ENCODE results near the gene ATP10D. TPM values are rescaled to one million over a fixed set of nuclear protein-coding genes. Genes with fewer than 3 reads are reported as not detected.

Gene ATP10D
- total RNA-seq, 2 donors from 2014 or later: 54.2 to 96.1 TPM

DNA sequence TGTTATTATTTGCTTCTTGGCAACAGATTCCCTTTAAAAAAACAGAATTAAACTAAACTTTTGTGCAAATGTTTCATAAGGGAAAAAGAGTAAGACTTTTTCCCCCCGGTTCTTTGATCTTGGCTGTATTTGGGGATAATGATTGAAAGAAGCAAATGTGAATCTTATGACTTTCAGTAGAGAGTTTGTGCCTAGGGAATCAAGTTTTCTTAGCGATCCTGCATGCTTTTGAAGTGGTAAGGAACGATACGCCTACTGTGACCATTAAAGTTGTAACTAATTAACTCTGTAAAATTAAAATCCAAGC, 9.0 kb downstream of the ATP10D start:
- TF ChIP-seq, protein P1, sequence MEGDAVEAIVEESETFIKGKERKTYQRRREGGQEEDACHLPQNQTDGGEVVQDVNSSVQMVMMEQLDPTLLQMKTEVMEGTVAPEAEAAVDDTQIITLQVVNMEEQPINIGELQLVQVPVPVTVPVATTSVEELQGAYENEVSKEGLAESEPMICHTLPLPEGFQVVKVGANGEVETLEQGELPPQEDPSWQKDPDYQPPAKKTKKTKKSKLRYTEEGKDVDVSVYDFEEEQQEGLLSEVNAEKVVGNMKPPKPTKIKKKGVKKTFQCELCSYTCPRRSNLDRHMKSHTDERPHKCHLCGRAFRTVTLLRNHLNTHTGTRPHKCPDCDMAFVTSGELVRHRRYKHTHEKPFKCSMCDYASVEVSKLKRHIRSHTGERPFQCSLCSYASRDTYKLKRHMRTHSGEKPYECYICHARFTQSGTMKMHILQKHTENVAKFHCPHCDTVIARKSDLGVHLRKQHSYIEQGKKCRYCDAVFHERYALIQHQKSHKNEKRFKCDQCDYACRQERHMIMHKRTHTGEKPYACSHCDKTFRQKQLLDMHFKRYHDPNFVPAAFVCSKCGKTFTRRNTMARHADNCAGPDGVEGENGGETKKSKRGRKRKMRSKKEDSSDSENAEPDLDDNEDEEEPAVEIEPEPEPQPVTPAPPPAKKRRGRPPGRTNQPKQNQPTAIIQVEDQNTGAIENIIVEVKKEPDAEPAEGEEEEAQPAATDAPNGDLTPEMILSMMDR (IDR thresholded peaks at IDR 0.05): no peak
- DNase-seq (ENCODE audit: low spot score) (no peak), ATAC-seq (ENCODE audit: insufficient number of reproducible peaks, low FRiP score, low read depth) (no peak)
- Histone ChIP-seq H3K4me1 (ENCODE audit: control insufficient read depth in 1 of 2, low read depth in 2 of 2) (peaks cover 43 to 88% of the 10 kb centered on the region in 2 donors), H3K36me3 (no peaks in the 10 kb centered on the region), H3K27me3 (replicated peaks; ENCODE audit: insufficient read depth) (no peaks in the 10 kb centered on the region), H3K9me3 (no peaks in the 10 kb centered on the region), H3K4me3 (peak overlapping the region; percentile 33), H3K27ac (peak overlapping the region; percentile 20 to 56)

GRCh38 chr4:47498899-47499298, 13.8 kb downstream of the ATP10D start:
- no peaks in the 10 kb centered on the region for H3K36me3 ChIP-seq
- peak overlapping the region; percentile 25 for H3K4me3 ChIP-seq
- ATAC-seq (ENCODE audit: insufficient number of reproducible peaks, low FRiP score, low read depth) (no peak), DNase-seq (ENCODE audit: low spot score) (no peak)
- H3K27me3 ChIP-seq (replicated peaks; ENCODE audit: insufficient read depth): no peaks in the 10 kb centered on the region
- H3K4me1 ChIP-seq (ENCODE audit: control insufficient read depth in 1 of 2, low read depth in 2 of 2): peaks cover 31 to 67% of the 10 kb centered on the region in 2 donors
- H3K27ac ChIP-seq: peak overlapping the region; percentile 53 to 73
- TF ChIP-seq, protein P1 (IDR thresholded peaks at IDR 0.05): no peak
- H3K9me3 ChIP-seq: no peaks in the 10 kb centered on the region

GRCh38 chr4:47499700-47500099, 14.6 kb downstream of the ATP10D start:
- H3K9me3 ChIP-seq: no peaks in the 10 kb centered on the region
- DNase-seq (ENCODE audit: low spot score): no peak
- no peak for ATAC-seq (ENCODE audit: insufficient number of reproducible peaks, low FRiP score, low read depth)
- H3K4me3 ChIP-seq: peak overlapping the region; percentile 25
- TF ChIP-seq, protein P1 (IDR thresholded peaks at IDR 0.05): no peak
- H3K4me1 ChIP-seq (ENCODE audit: control insufficient read depth in 1 of 2, low read depth in 2 of 2): peaks cover 29 to 60% of the 10 kb centered on the region in 2 donors
- no peaks in the 10 kb centered on the region for H3K36me3 ChIP-seq
- no peaks in the 10 kb centered on the region for H3K27me3 ChIP-seq (replicated peaks; ENCODE audit: insufficient read depth)
- peak overlapping the region; percentile 53 to 73 for H3K27ac ChIP-seq

GRCh38 chr4:47500776-47501175, 15.7 kb downstream of the ATP10D start:
- ATAC-seq (ENCODE audit: insufficient number of reproducible peaks, low FRiP score, low read depth): no peak
- no peak for DNase-seq (ENCODE audit: low spot score)
- Histone ChIP-seq H3K4me3 (no peak overlapping the region), H3K4me1 (ENCODE audit: control insufficient read depth in 1 of 2, low read depth in 2 of 2) (peaks cover 28 to 54% of the 10 kb centered on the region in 2 donors), H3K27me3 (replicated peaks; ENCODE audit: insufficient read depth) (no peaks in the 10 kb centered on the region), H3K36me3 (no peaks in the 10 kb centered on the region), H3K27ac (peak overlapping the region in 1 of 2 donors; percentile 73), H3K9me3 (no peaks in the 10 kb centered on the region)
- TF ChIP-seq, protein P1 (IDR thresholded peaks at IDR 0.05): no peak

DNA sequence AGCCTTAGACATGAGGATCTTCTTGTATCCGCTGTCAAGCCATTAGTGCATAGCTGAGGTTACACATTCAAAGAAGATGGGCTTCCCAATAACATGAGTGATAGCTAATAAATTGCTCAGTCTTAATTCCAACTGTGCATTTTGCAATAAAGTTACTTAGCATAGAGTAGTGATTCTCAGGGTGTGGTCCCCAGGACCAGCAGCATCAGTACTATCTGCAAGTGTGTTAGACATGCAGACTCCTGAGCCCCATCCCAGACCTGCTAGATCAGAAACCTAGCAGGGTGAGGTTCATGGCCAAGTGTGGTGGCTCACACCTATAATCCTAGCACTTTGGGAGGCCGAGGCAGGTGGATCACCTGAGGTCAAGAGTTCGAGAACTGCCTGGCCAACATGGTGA, 20.1 kb downstream of the ATP10D start:
- no peak for DNase-seq (ENCODE audit: low spot score)
- Histone ChIP-seq H3K4me3 (no peak overlapping the region), H3K4me1 (ENCODE audit: control insufficient read depth in 1 of 2, low read depth in 2 of 2) (peaks cover 15 to 29% of the 10 kb centered on the region in 2 donors), H3K27me3 (replicated peaks; ENCODE audit: insufficient read depth) (no peaks in the 10 kb centered on the region), H3K9me3 (no peaks in the 10 kb centered on the region), H3K36me3 (no peaks in the 10 kb centered on the region), H3K27ac (no peak overlapping the region)
- TF ChIP-seq, protein P1 (IDR thresholded peaks at IDR 0.05): no peak
- ATAC-seq (ENCODE audit: insufficient number of reproducible peaks, low FRiP score, low read depth): no peak

All from thoracic aorta (tissue), 2 donors.